Measurements from ENCODE around the gene SLC6A9.
A peak's percentile ranks its signal among the peaks of the same experiment; 100 is the strongest.

Gene SLC6A9

DNA sequence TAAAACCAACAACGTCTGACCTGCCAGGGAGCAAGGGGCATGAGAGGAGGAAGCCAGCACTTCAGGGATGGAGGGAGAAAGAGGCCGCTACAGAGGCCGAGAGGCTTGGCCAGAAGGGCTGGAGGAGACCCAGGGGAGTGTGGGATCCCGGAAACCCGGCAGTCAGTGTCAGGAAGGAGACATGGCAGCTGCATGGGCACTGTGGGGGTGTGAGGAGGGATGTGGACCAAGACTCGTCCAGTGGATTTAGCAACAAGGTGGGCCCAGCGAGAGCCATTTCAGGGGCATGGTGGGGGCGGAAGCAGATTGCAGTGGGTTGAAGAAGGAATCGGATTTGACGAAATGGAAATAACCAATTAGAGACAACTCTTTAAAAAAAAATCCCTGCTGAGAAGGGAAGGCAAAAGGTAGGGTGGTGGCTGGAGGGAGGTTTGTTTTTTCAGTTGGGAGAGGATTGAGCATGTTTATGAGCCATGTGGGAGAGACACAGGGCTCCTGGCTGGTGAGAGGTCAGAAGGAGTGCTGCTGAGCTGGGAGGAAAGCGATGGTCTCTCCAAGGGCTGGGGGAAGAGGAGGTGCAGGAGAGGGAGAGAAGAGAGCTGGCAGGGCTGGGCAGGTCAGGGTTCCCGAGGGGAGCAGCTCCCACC lies 47.9 kb downstream of the SLC6A9 start:
- no peak for DNase-seq (ENCODE audit: low read depth in 2 of 2)

DNA sequence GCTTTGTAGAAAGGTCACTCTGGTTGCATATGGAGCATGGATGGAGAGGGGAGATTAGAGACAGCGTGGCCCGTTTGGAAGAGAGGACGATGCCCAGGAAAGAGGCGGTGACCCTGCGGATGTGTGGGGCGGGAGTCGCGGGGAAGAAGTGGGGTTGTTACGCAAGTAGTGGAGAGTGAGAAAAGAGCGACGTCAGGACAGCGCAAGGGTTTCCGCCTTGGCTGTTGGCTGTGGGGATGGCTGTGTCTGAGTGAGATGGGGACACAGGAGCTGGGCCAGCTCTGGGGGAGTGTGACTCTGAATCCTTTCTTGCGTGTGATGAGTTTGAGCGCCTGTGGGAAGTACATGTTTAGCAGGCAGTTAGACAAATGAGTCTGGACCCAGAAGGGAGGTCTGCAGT lies 48.5 kb downstream of the SLC6A9 start:
- no peak for DNase-seq (ENCODE audit: low read depth in 2 of 2)

DNA sequence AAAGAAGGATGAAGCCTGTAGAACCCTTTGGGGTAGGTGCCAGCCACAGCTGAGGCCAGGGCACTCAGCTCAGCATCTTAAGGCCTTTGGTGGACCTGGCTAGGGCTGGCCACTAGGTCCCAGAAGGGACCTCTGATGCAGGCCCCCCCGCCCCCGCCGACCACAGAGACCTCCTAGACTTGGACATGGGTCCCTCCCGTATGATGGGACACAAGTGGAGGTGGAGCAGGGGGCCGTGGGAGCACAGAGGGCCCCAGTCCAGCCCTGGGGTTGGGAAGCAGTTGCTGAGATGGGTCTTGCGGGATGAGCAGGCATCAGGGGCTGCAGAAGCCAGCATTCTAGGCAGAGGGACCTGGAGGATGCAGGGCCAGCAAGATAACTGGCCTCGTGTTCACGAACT lies 49.0 kb downstream of the SLC6A9 start:
- DNase-seq (ENCODE audit: low read depth in 2 of 2): no peak

DNA sequence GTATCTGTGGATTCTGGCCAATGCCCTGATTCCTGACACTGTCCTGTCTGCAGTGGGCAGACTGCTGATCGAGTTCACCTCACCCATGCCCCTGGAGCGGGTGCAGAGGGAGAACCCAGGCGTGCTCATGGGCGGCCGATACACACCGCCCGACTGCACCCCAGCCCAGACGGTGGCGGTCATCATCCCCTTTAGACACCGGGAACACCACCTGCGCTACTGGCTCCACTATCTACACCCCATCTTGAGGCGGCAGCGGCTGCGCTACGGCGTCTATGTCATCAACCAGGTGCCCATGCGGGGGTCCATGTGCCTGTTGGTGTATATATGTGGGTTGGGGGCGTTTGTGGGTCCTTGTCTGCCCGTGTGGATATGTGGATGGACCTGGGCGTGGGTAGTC lies 49.6 kb downstream of the SLC6A9 start:
- no peak for DNase-seq (ENCODE audit: low read depth in 2 of 2)

DNA sequence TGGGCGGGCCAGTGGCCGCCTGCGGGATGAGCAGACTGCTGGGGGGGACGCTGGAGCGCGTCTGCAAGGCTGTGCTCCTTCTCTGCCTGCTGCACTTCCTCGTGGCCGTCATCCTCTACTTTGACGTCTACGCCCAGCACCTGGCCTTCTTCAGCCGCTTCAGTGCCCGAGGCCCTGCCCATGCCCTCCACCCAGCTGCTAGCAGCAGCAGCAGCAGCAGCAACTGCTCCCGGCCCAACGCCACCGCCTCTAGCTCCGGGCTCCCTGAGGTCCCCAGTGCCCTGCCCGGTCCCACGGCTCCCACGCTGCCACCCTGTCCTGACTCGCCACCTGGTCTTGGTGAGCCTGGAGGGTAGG lies 50.1 kb downstream of the SLC6A9 start:
- DNase-seq (ENCODE audit: low read depth in 2 of 2): no peak

DNA sequence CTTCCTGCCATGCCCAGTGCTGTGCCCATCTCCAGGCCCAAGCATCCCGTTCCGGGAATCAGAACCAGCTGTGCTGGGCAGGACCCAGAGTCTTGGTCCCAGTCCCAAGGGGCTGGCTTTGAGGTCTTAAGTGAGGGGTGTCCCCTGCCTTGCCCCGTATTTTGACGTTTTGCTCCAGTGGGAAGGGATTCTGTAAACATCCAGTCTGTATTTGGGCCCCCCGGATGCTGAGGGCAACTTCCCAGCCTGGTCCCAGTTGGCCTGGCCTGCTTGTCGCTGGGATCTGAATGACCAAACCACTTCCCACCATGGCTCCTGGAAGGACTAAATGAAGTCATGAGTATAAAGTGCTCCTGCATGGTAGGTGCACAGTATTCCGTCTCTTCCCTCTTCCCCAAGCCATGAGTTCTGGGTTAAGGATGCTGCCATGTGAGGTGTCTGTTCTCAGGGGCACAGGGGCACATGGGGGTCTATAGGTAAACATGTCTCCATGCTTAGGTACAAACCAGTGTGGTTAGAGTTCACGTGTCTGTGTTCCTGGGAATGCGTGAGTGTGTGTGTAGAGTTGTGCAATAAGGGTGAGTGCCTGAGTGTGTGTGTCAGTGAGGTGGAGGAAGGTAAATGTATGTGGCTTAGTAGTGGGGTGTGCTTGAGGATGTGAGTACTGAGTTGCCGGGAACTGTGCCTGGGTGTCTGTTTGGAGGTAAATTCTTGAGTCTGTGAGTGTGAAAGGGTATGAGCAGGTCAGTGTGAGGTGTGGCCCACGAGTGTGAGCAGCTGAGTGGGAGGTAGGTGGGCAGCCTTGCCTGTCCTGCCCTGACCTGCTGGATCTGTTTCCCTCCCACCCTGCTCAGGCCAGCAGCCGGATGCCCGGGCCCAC lies 50.8 kb downstream of the SLC6A9 start:
- no peak for DNase-seq (ENCODE audit: low read depth in 2 of 2)

DNA sequence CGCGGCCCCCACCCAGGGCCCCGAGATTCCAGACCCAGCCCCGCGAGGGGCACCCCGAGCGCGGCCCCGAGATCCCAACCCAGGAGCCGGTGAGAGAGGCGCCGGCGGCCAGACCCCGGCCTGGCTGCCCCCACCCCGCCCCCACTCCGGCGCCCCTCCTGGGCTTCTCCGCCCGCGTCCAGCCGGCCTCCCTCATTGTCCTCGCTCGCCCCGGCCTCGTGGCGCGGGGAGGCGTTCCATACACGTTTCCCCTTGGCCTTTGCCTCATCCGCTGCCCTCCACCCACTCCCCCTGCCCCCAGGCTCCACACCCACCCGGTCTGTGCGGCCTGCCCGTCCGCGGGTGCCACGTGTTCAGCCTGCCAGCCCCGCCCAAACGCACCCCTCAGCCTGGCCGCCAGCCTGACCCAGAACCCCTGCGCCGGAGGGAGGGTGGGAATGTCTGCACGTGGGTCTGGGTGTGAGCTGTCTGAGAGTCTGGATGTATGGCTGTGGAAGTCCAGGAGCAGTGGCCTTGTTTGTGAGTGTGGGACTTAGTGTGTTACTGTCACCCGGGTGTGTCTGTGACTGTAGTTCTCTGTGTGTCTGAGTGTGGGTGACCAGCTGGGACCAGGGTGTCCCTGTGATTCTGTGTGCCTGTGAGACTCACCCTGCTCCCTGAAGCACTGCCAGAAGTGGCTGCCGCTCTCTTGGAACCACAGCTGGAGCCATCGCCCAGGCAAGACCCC lies 51.6 kb downstream of the SLC6A9 start:
- DNase-seq (ENCODE audit: low read depth in 2 of 2): peak in 1 of 2 donors; percentile 30

DNA sequence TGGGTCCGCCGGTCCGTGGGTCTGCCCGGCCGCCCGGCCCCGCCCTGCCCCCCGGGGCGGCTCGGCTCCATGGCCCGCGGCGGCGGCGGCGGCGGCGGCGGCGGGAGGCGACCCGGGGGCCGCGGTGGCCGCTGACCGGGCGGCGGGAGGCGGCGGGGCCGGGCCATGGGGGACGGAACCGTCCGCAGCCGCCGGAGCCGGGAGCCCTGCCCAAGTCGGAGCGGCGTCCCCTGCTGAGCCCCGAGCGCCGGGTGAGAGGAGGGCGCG lies 52.1 kb downstream of the SLC6A9 start:
- DNase-seq (ENCODE audit: low read depth in 2 of 2): no peak

DNA sequence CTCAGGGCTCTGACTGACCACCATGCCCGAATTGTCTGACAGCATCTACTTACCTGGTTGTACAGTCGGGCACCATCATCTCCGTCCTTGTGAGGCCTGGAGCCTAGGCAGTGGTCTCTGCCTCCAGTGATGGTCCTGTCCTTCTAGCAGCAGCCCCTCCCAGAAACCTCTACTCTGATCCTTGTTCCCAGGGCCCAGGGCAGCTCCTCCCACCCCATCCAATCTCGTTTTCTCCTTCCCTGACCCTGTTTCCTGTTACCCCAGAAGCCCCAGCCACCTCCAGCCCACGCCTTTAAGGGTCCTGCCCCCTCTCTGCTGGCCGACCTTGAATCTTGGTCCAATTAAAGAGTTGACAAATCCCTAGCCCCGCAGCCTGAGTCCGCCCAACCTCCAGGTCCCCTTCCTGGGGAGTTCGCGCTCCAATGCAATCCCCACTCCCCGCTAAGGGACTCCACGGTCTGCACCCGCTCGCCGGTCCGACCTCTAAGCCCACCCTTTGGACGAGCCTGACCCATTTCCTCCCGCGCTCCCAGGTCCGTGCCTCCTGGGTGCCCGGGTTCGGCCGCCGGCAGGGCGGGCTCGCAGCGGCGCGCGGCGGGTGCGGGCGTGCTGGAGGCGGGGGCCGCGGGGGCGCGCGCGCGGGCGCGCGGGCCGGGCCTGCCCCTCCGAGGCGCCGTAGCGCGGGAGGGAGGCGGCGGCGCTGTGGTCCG lies 52.6 kb downstream of the SLC6A9 start, which contains the start of gene B4GALT2:
Gene B4GALT2, plus strand, starts transcription at position 660 of the 710 bp plus-strand sequence. CDS start 1,951 bp downstream, outside the sequence.
- DNase-seq (ENCODE audit: low read depth in 2 of 2): peak in 1 of 2 donors; percentile 23

DNA sequence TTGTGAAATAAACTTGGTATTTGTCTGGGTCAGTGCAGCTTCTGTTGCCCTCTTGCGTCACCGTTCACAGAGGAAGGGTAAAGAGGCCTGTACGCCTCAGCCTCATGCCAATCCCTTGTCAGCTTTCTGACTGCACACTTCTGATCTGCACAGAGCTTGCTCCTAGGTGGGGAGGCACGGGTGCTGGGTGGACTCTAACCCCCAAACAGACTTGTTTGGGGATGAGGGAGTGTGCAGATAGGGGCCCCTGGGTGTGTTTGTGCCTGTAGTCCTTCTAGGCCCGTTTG lies 53.1 kb downstream of the SLC6A9 start:
- DNase-seq (ENCODE audit: low read depth in 2 of 2): no peak

DNA sequence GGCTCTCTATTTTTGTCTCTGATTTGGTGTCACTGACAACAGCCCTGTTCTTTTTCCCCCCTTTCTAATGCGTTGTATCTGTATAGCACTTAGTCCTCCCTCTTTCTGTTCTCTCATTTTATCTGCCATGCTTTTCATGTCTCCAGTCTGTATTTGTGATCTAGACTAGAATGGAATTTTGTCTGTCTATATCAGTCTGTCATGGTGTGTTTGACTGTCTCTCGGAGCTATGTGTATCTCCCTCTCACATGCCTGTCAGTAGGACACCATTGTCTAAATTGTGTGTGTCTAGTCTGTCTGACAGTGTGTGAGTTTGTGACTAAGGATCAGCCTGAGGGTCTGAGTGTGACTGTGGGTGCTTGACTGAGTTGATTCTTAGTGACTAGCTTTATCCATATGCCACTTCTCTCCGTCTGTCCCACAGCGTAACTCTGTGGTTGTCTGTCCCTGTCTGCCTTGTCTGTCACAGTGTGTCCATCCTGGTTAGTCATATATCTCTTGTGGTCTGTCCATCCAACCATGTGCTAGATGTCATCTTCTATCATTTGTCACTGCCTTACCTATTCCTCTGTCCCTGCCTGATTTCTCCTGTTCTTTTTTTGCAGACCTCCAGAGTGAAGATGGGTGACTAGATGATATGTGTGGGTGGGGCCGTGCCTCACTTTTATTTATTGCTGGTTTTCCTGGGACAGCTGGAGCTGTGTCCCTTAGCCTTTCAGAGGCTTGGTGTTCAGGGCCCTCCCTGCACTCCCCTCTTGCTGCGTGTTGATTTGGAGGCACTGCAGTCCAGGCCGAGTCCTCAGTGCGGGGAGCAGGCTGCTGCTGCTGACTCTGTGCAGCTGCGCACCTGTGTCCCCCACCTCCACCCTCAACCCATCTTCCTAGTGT lies 53.6 kb downstream of the SLC6A9 start:
- no peak for DNase-seq (ENCODE audit: low read depth in 2 of 2)

DNA sequence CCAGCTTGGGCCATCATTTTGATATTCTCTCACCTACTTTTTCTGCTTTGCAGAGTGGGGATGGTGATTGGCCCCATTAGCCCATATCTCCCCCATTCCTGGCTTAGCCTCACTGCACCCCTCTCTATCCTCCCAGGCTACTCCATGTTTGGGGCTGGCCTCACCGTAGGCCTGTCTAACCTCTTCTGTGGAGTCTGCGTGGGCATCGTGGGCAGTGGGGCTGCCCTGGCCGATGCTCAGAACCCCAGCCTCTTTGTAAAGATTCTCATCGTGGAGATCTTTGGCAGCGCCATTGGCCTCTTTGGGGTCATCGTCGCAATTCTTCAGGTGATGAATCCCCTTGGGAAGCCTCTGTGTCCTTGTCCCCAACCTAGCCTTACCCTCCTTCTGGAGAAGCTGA lies 54.4 kb downstream of the SLC6A9 start:
- no peak for DNase-seq (ENCODE audit: low read depth in 2 of 2)

DNA sequence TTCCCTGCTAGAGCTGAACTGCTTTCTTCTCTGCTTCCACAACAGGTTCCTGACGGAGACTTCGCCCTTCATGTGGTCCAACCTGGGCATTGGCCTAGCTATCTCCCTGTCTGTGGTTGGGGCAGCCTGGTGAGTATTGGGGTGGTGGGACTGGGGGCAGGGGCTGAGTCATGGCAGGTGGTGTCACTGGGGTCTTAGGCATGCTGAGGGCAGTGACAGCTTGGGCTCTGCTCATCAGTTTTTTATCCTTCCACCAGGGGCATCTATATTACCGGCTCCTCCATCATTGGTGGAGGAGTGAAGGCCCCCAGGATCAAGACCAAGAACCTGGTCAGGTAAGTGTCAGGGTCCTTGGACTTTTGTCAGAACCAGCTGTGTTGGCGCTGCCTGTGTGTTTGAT lies 55.2 kb downstream of the SLC6A9 start:
- no peak for DNase-seq (ENCODE audit: low read depth in 2 of 2)

DNA sequence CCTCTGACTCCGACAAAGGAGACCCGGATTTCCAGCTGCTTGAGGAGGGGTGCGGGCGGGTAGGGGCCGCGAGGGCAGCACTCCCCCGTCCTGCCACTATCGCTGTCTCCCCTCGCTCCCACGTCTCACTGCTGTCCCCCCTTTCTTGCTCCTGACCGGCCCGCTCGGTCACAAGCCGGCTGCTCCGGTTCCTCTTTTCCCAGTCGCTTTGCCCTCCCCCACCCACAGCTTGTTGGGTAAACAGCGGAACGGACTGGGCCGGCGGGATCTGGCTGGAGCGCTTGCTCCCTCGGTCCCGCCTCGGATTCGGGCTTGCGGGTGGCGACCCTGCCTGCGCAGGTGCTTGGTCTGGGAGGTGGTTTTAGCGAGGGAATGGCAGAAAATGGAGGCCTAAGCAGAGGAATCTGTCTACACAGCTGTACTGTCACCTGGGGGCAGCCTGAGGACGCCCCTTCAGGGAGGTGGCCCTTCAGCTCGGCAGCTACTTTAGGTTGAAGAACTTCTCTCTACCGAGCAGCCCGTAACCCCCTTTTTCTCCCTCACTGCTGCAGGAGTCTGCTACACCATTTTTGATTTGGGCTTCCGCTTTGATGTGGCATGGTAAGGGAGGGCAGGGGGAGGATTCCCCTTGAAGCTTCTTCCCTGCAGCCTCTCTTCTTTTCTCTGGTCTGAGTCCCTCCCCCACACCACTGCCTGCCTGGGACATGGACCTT lies 55.9 kb downstream of the SLC6A9 start:
- DNase-seq (ENCODE audit: low read depth in 2 of 2): no peak

DNA sequence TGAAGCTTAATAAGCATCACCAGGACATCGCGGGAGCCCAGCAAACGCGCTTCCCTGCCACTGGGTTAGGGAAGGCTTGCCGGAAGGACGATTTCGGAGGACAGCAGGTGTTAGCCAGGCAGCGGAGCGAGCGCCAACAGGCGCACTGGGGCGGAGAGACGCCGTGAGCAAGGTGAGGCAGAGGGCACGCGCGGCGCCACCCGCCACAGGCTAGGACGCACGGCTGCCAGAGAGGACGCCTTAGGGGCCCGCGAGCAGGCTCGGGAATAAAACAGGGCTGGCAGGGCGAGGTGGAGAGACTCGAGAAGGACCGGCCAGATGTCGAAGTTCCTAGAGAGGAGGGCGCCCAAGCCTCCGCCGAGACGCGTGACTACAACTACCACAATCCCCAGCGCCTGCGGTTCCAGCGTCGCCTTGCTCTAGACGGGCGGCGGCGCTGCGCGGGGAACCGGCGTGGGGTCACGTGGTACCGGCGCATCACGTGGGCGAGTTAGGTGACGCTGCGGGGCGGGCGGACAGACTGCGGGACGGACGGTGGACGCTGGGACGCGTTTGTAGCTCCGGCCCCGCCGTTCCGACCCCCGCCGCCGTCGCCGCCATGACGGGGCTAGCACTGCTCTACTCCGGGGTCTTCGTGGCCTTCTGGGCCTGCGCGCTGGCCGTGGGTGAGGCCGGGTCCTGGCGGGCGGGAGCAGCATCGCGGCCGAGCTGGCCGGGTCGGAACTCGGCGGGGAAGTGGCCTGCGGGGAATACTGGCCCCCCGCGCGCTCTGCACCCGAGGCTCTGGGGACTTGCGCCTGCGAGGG lies 56.6 kb downstream of the SLC6A9 start, which contains the start of gene ATP6V0B:
Gene ATP6V0B, plus strand, starts transcription at position 518 of the 806 bp plus-strand sequence. Its CDS starts 81 bp downstream, at position 599.
- DNase-seq (ENCODE audit: low read depth in 2 of 2): peak; percentile 86 to 87

DNA sequence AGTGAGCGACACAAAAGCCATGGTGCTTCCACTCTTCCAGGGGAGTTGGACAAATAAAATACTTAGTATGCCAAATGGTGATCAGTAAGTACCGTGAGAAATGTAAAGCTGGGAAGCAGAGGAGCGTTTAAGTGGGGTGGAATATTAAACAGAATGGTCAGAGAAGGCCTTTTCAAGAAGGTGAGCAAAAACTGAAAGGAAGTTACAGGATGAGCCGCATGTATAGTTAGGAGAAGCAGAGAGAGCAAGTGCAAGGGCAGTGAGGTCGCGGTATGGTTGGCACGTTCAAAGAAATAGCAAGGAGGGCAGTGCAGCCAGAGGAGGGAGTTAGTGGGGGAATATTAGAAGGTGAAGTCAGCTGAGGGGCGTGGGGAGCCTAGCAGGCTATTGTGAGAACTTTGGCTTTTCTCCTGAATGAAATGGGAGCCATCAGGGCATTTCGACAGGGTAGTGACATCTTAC lies 57.2 kb downstream of the SLC6A9 start:
- no peak for DNase-seq (ENCODE audit: low read depth in 2 of 2)

DNA sequence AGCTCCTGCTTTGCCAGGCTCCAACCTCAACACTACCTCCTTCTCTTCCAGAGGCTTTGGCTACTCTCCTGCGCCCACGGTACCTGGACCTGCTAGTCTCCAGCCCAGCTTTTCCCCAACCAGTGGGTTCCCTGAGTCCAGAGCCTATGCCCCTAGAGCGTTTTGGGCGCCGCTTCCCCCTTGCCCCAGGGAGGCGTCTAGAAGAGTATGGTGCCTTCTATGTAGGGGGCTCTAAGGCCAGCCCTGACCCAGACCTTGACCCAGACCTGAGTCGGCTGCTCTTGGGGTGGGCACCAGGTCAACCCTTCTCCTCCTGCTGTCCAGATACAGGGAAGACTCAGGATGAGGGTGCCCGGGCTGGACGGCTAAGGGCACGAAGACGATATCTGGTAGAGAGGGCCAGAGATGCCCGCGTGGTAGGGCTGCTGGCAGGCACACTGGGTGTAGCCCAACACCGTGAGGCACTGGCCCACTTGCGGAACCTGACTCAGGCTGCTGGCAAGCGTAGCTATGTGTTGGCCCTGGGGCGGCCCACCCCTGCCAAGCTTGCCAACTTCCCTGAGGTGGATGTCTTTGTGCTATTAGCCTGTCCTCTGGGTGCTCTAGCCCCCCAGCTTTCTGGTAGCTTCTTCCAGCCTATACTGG lies 59.8 kb downstream of the SLC6A9 start:
- DNase-seq (ENCODE audit: low read depth in 2 of 2): no peak

DNA sequence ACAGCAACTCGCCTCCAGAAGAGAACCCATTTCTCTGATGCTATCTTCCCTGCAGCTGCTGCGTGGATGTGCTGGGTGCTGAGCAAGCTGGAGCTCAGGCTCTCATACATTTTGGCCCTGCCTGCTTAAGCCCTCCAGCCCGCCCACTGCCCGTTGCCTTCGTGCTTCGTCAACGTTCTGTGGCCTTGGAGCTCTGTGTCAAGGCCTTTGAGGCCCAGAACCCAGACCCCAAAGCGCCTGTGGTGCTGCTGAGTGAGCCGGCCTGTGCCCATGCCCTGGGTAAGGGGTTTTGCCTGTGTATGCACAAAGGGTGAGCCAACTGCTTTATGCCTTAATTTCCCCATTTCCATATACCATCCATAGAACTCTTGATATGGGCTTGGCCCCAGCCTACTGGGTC lies 60.4 kb downstream of the SLC6A9 start:
- no peak for DNase-seq (ENCODE audit: low read depth in 2 of 2)

DNA sequence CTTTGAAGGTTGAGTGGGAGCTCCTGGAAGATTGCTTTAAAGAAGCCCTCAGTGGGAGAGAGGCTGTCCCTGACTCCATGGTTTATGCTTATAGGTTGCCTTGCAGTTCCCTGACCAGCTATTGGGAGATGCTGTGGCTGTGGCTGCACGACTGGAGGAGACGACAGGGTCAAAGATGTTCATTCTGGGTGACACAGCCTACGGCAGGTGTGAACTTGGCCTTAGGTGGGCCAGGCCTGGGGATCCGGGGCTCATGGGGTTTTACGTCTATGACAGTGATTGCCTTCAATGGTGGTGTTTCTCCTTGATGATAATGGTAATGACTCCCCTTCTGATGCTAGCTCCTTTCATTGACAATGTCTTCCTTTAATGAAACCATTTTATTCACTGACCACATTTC lies 60.8 kb downstream of the SLC6A9 start:
- no peak for DNase-seq (ENCODE audit: low read depth in 2 of 2)
